Measurements from ENCODE around the gene HAUS3.

- no peak for TF ChIP-seq TAF1 (IDR thresholded peaks at IDR 0.05; ENCODE audit: borderline replicate concordance, low read depth, low read length)
- TF ChIP-seq POLR2A (IDR thresholded peaks at IDR 0.05; ENCODE audit: low read depth, low read length) = no peak
Observed at GRCh38 chr4:2259541-2260343, 17.8 kb upstream of the HAUS3 start.
